ENCODE data around the gene TM9SF4.
"Not testable (repeated sequence)": the region's sequence is repeated elsewhere in the genome, so short reads cannot be mapped to it uniquely, and the experiment has no call there.

The TM9SF4 gene

GRCh38 chr20:32091888-32092346, 17.6 kb upstream of the TM9SF4 start:
- peak; percentile 53 to 72 (median 62) for DNase-seq (ENCODE audit: low read depth in 4 of 4, low spot score in 1 of 4)

DNA sequence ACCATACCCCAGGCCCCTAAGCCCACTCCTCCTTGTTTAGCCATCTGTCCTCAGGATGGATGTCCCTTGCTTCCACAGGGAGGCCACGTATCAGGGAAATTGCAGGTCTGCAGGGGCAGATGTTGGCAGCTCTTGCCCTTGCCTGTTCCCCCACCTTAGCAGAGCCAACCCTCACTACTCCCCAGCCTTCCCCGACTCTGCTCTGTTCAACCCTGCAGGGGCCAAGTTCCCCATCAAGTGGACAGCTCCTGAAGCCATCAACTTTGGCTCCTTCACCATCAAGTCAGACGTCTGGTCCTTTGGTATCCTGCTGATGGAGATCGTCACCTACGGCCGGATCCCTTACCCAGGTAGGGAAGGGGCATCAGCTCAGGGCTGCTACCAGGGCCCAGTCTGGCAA, 10.7 kb upstream of the TM9SF4 start:
- DNase-seq (ENCODE audit: low read depth in 4 of 4, low spot score in 1 of 4): no peak

DNA sequence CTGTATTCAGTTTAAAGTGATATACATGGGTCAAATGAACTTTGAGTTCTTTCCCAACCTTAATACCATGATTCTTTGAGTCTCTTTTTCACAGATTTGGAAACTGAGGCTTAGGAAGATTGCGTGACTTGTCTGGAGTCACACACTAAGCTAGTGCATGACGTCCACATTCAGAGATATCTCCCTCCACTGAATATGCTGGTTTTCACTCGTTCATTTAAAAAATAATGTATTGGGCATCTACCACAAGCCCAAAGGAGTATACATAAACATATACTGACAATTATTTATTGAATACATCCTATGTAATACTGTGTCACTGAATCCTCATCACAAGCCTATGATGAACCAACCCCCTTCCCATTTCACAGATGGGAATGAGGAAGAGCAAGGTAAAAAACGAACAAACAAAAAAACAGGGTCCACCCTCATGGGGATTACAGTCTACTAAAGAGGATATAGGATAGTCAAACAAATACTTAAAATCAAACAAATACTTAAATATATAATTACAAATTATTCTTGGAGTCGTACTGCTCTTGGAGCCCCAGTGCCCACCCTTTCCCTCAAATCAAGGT, 611 bp upstream of the TM9SF4 start:
- no peak for DNase-seq (ENCODE audit: low read depth in 4 of 4, low spot score in 1 of 4)

DNA sequence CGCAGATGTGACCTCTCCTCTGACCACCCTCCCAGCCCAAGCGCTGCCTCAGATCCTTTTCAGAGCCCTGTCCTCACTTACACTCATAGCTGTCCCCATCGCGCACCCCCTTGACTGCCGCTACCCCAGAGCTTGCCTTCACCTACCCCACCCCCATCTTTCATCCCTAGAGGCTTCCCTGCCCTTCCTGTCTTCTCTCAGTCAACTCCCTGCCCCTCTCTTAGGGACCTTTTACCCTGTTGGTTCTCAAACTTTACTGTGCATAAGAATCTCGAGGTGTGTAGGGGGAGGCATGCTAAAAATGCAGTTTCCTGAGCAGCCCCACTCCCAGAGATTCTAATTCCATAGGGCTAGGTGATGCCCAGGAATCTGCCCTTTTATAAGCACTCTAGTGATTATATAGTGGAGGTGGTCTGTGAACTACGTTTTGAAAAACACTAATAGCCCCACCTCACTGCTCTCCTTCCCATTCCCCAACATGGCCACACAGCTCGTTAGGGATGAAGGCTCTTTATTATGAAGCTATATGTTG, 725 bp downstream of the TM9SF4 start:
- DNase-seq (ENCODE audit: low read depth in 4 of 4, low spot score in 1 of 4): no peak

DNA sequence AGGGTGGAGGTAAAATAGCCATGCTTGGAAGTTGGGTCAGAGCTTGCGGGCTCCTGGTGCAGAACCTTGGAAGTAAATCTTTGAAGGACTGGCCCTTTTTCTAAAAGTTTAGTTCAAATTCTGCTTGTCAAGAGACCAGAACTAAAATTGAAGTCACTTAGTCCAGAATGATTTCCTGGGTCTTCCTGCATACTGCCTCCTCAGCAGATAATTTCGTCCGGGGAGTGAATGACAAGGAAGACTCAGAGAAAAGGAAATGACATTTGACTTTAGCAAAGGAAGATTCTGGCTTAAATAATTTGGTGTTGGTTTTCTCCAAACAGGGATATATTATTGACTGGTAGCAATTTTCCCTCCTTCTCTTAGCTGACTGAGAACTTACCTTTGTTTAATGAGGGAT, 1.2 kb downstream of the TM9SF4 start:
- DNase-seq (ENCODE audit: low read depth in 4 of 4, low spot score in 1 of 4): no peak

DNA sequence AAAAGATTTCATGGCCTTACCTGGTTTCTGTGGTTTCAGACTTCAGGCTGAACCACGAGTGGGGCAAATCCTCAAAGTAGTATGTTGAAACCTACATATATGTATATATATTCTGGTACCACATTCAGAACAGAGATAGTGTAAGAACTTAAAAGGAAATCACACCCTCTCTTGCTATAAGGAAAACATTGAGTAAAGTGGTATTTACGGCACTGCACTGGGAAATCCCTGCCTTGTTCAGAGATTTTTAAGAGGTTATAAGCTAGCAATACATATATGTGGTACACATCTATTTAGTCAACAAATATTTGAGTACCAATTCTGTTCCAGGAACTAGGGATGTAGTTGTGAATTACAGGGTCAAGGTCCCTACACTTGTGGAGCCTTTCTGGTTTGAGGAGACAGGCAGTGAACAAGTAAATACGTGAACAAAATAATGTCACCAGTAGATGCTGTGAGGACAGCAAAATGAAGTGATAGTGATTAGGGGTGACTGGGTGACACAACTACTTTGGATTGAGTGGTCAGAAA, 1.7 kb downstream of the TM9SF4 start:
- DNase-seq (ENCODE audit: low read depth in 4 of 4, low spot score in 1 of 4): no peak

DNA sequence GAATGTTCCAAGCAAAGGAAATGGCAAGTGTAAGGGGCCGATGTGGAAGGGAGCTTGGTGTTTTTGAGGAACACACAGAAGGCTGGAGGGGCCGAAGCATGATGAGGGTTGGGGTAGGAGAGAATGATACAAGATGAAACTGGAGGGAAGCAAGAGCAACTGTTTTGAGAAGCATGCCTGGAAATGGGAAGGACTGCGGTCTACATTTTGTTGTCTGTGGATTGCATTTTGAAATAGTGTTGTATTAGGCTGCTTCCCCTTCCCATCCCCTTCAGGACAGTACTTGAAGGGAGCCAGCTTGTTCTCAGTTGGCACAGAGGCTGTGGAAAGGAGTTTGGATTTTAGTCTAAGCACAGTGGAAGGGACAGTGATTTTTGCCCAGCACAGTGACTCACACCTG, 2.2 kb downstream of the TM9SF4 start:
- DNase-seq (ENCODE audit: low read depth in 4 of 4, low spot score in 1 of 4): no peak

- DNase-seq (ENCODE audit: low read depth in 4 of 4, low spot score in 1 of 4): peak in 1 of 4 experiments; percentile 4
These were observed 3.3 kb downstream of the TM9SF4 start for GRCh38 chr20:32112841-32113240.

DNA sequence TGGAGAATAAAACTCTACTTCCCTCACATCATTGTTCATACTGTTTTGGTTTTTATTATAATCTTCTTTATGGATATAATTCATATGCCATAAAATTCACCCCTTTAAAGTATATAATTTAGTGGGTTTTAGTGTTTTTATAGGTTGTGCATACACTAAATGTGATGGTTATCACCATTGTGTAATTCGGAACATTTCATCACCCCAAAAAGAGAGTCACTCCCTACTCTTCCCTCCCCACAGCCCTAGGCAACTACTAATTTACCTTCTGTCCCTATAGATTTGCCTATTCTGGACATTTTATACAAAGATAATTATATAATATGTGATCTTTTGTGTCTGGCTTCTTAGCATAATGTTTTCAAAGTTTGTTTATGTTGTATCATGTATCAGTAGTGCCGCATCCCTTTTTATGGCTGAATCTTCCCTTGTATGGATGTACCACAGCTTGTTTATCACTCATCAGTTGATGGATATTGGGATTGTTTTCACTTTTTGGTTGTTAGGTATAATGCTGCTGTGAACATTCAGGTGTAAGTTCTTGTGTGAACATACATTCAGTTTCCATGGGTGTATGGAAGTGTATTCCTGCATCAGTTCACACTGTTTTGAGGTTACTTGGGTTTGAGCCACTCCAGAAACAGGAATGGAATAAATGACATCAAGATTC, 4.2 kb downstream of the TM9SF4 start:
- no peak for DNase-seq (ENCODE audit: low read depth in 4 of 4, low spot score in 1 of 4)

GRCh38 chr20:32114305-32114960, 4.9 kb downstream of the TM9SF4 start:
- DNase-seq (ENCODE audit: low read depth in 4 of 4, low spot score in 1 of 4): no peak

GRCh38 chr20:32115211-32115767, 5.8 kb downstream of the TM9SF4 start:
- no peak for DNase-seq (ENCODE audit: low read depth in 4 of 4, low spot score in 1 of 4)

- DNase-seq (ENCODE audit: low read depth in 4 of 4, low spot score in 1 of 4): no peak
These were observed 6.6 kb downstream of the TM9SF4 start for GRCh38 chr20:32116079-32116521.

GRCh38 chr20:32116796-32117195, 7.3 kb downstream of the TM9SF4 start:
- DNase-seq (ENCODE audit: low read depth in 4 of 4, low spot score in 1 of 4): not testable (repeated sequence)

DNA sequence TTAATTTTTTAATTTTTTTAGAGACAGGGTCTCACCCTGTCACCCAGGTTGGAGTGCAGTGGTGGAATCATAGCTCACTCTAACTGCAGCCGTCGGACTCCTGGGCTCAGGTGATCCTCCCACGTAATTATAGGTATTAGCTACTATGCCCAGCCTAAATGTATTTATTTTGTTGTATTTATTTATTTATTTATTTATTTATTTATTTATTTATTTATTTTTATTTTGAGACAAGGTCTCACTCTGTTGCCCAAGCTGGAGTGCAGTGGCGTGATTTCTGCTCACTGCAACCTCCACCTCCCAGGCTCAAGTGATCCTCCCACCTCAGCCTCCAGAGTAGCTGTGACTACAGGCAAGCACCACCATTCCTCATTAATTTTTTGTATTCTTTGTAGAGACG, 8.9 kb downstream of the TM9SF4 start:
- not testable (repeated sequence) for DNase-seq (ENCODE audit: low read depth in 4 of 4, low spot score in 1 of 4)

- DNase-seq (ENCODE audit: low read depth in 4 of 4, low spot score in 1 of 4): no peak
These were observed 10.2 kb downstream of the TM9SF4 start for GRCh38 chr20:32119734-32120133.

GRCh38 chr20:32121908-32122307, 12.4 kb downstream of the TM9SF4 start:
- DNase-seq (ENCODE audit: low read depth in 4 of 4, low spot score in 1 of 4): not testable (repeated sequence)

- DNase-seq (ENCODE audit: low read depth in 4 of 4, low spot score in 1 of 4): no peak
These were observed 13.6 kb downstream of the TM9SF4 start for GRCh38 chr20:32123088-32123487.

DNA sequence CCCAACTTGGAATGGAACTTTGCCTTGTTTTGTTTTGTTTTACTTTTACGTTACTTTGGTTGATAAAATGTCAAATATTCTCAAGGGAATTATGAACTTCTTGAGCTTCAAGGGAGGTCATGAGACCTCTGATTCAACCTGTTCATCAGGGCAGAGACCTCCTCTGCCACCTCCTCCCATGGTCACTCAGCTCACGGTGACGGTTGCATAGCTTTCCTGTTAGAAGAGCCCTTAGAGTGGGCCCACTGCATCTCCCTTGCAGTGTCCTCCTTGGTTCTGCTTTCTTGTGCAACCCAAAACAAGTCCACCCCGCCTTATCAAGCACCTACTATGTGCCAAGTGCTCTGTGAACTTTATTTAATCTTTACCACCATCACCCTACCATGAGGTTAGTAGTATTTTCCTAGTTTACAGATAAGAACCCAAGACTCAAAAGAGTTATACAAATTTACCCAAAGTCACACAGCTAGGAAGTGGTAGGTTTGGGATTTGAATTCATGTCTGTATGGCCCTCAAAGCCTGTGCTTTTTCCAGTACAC, 15.5 kb downstream of the TM9SF4 start:
- DNase-seq (ENCODE audit: low read depth in 4 of 4, low spot score in 1 of 4): no peak

DNA sequence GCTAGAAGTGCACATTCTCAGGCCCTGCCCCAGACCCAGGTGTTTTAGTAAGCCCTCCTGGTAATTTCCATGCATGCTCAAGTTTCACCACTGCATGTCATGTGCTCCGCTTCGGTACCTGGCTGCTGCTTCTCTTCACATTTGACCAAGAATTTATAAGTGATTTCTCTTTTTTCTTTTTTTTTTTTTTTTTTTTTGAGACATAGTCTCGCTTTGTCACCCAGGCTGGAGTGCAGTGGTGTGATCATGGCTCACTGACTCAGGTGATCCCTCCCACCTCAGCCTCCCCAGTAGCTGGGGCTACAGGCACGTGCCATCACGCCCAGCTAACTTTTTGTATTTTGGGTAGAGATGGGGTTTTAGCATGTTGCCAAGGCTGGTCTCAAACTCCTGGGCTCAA, 16.0 kb downstream of the TM9SF4 start:
- DNase-seq (ENCODE audit: low read depth in 4 of 4, low spot score in 1 of 4): no peak

DNA sequence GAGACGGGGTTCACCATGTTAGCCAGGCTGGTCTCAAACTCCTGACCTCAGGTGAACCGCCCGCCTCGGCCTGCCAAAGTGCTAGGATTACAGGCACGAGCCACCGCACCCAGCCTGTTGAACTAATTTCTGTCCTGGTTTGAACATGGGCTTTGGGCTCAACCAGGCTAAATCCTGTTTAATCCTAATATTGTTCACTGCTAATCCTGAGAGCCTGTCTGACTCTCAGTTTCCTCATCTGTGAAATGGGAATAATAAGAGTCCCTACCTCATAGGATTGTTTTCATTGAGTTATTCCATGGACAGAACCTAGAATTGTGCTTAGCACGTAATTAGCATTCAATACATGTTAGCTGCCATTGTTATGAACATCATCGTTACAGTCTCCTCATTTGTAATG, 17.4 kb downstream of the TM9SF4 start:
- no peak for DNase-seq (ENCODE audit: low read depth in 4 of 4, low spot score in 1 of 4)

DNA sequence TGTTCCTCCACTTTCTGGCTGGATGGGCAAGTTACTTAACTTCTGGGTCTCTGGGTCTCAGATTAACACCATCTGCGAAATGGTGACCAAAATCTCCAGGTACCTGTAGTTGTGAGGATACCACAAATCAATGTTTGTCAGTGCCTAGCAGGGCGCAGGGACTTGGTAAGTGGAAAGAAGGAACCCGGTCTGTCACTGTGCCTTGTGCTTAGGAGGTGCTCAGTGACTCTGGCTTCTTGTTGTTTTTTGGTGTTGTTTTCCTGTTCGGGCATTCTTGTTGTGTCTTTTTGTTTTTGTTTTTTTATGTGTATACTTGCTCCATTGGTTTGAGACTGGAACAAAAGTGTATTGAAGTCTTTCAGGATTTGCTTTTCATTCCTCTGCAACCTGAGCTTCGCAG, 17.8 kb downstream of the TM9SF4 start:
- no peak for DNase-seq (ENCODE audit: low read depth in 4 of 4, low spot score in 1 of 4)
